NCI-H2196 treated with DMSO at 0.1 percent for 48 hours (cell line): ENCODE results near the gene NRP2.

Source experiments
- DNase-seq: peaks from one replicate; lab custom pipeline; 2025; ENCODE audit not compliant: unreplicated experiment; lab: John Stamatoyannopoulos, UW

The NRP2 gene

DNA sequence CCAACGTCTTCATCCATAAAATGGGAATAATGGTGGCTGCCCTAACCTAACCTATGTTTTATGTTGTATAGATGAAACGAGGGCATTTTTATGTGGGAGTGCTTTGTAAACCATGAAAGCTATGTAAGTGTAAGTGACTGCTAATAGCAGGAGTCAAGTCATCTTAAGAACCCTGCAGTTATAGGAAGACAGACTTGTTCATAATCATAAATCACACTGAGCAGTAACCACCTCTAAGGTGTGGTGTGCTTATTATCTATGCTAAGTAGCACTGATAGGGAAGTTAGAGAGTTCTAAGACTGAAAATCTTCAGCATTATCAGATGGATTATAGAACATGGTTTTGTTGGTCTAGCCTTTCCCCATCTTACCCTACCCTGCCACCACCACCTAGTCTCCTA lies 24.2 kb upstream of the NRP2 start:
- no peak for DNase-seq

DNA sequence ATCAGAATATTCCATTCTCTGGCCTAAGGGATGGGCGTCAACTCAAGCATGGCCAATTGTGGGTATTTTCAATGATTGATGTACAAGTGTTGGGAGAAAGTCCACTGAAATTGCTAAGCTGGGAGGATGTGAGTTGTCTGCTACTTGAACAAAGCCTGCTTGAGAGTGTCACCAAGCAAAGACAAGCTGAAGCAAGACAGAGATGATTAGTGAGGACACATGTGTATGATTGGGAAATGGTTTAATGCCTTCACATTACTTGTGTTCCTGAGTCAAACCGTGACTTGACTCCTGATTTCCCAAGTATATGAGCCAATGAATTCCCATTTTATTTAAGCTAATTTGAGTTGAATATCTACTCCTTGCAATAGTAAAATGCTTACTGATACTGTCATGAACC lies 23.7 kb upstream of the NRP2 start:
- DNase-seq = no peak

DNA sequence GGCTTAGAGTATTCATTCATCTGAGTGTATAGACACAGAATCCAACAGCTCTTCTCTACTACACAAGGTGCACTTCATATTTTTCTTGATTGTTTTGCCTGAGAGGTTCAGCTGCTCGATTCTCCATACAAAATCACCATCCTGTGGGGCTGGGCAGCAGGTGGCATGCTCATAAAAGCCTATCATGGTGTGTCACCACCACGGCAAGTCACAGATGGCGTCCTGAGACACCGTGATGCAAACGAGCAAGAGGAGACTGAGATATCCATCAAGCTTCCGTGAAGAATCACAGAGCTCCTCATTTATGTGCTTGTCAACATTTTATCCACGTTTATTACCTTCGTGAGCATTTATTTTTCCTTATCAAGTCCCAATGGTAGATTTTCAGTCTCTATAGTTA lies 22.4 kb upstream of the NRP2 start:
- DNase-seq = no peak

DNA sequence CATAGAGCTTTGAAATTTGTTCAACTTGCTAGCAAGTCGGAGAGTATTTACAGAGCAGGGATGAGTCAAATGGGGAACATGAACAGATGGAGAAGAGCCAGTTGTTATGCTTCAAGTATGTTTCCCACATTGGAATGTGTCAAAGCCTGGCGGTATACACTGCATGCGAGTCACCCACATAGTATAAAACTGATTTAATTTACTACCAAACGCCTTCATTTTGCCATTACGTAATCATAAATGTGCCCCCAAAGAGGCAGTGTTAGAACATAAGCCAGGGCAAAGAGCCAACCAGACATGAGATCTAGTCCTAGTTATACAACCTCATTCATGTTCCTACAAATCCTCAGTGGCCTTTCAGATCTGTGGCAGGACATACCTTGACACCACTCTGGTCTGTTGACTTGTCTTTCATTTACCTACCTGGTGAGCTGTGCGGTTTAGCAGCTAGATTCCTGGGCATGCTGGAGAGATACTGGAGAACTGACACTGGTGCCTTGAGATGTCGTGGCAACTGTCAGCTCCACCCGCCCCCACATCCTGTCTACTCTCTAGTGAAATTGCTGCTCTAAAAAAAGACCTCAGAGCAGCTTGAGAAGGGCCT lies 21.7 kb upstream of the NRP2 start:
- DNase-seq = no peak

DNA sequence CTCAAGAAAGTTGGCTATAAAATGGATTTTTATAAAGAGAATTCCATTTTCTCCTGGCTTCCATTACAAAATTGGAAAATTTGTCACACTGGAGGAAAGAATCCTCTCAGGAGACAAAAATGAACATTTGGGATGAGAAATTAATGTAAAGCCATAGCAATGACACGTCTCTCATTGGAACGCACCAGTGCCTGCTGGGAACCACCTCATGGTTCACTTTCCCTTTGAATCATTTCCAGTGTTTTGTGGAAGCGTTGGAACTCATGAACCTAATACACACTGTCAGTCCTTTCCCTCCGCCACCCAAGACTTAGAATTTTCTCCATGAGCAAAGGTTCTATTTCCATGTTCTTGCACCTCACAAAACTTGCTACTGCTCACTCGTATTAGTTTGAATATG lies 21.0 kb upstream of the NRP2 start:
- DNase-seq = no peak

DNA sequence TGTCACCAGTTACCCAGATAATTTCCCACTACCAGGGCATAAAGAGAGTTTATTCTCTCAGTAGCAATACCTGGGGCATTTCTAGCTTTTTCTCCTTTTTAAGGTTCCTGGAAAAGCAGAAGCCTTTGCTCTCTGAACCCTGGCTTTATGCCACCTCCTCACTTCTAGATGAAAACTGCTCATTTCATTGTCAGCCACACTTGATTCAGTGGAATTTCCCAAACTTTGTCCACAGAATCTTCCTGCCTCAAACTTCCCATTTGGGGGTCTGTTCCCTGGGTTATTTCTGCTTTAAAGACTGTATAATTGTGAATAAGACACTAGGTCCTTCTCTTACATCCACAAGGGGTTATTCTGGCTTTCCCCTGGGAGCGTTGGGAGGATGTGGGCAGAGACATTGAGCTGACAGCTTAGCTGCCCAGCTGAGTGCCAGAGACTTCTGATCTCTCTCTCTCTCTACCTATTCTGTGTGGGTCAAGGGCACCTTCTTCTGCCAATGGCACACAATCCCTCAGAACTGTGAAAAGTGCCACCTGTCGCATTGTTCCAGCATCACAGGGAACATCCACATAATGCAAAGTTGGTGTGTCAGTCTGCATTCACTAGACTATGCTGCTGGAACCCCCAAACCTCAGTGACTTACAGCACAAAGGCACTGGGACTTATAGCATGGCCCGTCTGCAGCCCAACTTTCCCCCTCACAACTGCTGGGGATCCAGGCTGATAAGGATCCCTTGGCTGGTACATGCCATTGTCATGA lies 19.9 kb upstream of the NRP2 start:
- DNase-seq = no peak

DNA sequence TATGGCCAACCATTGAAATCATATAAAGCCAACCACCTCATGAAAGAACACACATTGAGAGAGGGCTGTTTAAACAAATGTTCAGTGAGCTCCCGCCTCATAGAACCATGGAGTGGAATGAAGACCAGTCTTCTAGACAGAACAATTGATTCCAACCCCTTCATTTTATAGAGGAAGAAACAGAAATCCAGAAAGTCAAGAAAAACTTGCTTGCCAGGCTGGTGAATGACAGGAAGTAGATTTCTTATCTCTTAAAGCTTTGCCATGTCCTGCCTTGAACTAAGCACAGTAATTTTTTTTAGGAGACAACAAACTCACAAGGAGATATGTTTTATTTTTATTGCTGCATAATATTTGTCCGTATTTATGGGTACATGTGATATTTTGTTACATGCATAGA lies 16.5 kb upstream of the NRP2 start:
- no peak for DNase-seq

DNA sequence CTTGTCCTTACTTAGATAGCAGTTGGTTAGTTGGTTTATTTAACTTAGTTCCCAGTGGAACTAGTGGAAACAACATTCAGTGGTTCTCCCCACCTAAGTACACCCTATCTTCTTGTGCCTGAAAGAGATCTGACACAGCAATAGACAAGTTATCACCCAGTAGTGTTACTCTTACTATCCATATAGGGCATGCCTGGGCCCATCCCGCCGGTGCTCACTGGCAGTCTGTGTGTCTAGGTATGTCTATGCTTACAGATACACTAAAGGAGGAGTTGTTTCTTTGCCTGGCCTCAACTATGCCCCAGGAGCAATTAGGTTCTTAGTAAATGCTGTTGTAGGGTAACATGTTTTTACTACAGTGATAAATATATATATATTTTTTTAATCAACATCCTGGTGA lies 12.0 kb upstream of the NRP2 start:
- no peak for DNase-seq

DNA sequence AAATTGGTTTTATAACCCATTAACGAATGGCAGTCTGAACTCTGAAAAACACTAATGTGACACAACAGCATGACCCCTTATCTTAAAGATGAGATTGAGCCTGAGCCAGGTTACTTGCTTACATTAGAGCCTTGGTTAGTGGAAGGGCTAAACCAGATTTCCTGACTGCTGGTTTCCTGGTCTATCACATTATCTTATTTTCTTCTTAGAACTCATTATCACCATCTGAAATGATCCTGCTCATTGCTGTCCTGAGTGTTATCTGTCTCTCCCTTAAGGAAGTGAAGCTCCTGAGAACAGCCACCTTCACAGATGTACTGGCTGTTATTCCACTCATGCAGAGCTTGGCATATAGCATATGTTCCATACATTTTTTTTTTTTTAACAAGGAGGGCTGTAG lies 9.0 kb upstream of the NRP2 start:
- DNase-seq = no peak

DNA sequence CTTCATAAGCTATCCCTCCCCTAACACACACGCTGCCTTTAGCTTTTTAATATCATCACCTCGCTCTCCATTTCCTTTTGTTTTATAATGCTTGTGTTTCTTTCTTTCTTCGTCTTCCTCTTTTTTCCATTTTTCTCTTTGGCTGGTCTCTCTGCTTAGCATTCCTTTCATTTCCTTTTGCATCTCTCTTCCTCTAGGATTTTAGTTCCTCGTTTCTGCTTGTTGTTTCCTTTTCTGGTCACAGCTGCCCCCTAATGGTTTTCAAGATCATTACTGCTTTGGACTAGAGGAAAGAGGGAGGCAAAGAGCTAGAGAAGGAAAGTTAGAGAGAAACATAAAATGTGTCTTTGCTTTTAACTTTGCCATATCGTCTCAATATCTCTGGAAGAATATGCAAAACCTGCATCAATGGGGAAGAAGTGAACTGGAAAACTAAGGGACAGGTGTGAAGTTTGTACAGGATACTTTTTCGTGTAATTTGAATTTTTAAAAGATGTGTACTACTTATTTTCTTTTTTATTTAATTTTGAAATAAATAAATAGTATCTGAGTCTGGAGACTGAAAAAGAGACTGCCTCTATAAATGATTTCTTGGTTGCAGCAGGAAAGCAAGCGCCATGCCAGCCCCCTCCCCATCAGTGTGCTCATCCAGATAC lies 6.3 kb upstream of the NRP2 start:
- peak; percentile 2 for DNase-seq

DNA sequence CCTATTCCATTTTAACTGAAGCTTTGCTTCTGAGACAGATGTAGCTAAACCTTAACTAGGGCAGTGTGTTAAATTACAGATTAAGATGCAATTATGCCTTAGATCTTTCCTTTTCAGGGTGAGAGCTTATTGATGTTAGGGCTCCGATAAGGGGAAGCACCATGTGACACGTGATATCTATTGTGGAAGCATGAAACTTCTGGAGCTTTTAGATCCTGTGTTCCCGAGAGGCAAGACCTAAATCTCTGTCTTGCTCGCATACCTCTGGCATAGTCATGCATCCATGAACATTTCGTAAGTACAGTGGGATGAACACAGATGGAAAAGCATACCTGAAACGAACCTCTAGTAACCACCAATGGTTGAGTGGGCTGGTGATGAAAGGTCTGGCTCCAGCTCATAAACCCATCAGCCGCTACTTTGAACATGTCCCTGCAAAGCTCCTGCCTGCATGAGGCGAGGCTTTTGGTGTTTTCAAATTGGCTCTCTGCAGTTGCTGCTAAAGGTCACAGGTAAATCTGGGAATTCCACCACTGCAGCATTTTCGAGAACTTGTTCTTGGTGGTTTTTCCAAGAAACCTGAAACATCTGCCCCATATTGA lies 3.7 kb upstream of the NRP2 start:
- no peak for DNase-seq

DNA sequence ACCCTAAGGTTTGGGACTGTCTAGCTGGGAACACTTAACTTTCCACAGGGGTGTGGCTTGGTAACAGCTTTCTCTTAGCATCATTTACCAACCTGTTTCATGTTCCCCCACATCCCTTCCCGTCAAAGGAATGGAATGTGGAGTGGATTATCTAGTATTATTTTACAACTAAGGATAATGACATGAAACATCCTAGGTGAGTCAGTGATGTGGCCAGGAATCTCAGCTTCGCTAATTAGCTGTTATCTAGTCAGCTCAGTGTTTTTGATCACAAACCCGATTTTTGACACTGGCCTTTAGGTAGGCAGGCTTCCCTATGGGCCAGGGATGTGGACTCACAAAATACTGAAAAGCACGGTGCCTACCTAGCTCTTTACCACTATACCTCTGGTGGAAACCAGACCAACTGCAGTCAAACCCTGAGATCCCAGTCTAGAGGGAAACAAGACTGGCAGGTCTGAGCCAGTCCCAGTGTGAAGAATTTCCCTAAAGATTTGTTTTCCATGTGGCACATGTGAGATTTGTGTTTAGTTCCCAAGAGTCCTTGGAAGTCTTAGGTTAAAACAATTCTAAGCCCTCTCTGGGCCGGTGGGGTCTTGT lies 2.8 kb upstream of the NRP2 start:
- DNase-seq = no peak

DNA sequence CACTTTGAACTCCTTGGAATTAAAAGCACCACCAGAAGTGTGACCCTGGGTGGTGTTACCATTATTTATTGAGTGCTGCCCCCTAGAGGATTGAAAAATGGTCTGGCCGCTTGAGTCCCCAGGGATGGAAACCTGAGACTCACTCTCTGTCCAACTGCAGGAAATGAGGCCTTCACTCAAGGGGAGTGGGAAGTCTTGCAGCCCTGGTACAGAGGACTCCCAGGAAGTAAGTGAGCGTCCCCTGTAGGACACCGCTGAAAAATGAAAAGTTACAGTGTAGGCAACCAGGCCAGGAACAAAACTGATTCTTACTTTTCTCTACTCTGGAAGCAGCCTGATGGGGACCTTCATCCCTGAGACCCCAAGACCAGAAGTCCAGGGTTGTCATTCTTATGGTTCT lies 2.2 kb upstream of the NRP2 start:
- no peak for DNase-seq

DNA sequence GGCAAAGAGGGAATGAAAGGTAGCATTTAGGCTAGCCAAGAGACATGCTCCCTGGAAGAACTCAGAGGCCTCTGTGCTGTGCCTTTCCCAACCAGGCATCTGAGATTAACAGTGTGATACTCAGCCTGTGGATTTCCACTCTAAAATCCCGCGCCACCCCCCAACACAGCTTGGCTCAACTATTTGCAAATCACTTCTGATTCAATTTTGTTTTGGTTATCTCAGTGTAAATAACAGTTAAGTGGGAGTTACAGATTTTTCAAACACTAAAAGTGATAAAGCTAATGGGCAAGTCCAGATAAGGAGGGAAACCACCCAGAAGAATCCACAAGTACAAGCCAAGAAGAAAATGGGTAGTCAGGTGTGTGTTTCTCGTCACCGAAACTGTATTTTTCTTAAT lies 1.4 kb upstream of the NRP2 start:
- no peak for DNase-seq

DNA sequence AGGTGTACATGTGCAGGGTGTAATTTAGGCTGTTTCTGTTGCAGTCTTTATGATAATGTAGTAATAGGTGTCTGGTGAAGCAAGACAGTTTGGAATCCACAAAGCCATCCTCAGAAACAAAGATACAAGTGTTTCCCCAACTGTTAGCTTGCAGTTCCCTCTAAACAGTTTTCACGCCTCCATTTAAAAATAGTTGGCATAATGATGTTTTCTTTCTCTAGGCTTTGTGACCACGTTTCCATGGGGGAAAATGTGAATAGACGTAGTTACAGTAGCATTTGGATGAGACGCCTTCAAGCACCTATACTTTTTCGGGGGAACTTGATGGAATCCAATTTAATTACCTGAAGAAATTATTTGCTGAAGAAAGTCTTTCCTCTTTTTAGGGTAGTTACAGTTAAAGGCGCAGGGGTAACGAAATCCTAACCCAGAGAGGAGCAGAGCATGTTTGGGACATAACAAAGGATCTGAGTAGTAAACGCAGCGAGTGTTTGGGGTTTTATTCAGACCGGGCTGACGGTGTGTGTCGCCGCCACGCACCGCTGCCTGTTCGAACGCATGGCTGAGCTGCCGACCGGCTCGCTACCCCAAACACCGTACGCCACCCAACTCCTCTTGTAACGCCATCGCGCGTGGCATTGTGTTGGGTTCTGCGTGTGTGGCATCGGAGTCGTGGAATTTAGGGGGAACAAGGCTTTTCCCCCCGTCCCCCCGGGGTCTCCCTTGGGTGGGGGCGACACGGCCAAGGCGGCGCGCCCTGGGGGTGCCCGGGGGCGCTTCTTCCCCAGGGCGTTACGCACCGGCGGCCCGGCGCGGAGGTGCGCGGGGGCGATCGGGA lies 681 bp upstream of the NRP2 start:
- no peak for DNase-seq

DNA sequence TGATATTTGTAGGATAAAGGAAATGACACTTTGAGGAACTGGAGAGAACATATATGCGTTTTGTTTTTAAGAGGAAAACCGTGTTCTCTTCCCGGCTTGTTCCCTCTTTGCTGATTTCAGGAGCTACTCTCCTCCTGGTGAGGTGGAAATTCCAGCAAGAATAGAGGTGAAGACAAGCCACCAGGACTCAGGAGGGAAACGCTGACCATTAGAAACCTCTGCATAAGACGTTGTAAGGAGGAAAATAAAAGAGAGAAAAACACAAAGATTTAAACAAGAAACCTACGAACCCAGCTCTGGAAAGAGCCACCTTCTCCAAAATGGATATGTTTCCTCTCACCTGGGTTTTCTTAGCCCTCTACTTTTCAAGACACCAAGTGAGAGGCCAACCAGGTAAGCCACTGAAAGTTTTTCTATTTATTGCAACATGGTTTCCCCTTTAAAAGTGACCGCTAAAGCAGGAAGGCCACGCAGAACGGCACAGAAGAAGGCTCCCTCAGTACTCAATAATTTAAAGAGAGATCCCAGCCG lies 735 bp downstream of the NRP2 start:
- no peak for DNase-seq

DNA sequence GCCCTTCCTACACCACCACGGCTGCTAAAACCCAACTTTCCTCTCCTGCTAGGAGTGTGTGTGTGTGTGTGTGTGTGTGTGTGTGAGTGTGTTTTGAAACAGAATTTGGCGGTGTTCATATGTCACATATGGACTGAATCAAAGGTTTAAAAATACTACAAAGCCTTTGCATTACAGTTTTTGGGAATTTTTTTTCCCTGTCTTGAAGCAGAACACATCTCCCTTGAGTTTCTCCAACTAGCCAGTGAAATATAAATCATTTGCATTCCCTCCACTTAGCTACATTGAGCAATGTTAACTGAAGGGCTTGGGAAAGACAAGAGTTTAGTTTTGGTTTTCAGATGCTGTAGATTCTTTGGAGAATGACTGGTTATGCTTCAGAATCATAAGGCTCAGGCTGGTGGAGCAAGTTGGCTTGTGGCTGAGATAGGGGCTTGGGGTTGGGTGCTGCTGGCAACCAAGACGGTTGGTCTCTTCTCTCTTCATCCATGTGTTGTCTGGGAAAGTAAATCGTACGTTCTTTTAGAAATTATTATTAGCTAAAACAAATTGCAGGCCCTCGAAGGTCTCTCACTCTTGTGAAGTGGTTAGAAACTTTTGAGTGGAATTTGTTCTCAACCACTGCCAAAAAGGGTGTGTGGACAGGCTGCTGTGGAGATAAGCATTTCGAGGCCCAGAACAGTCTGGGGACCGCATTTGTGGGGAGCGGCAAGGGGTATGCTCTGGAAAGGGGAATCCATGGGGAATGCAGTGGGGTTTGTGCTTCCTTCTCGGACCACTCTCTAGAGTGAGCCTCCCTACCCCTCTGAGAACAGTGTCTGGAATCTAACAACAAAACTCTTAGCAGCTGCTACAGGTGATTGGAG lies 1.4 kb downstream of the NRP2 start:
- no peak for DNase-seq

DNA sequence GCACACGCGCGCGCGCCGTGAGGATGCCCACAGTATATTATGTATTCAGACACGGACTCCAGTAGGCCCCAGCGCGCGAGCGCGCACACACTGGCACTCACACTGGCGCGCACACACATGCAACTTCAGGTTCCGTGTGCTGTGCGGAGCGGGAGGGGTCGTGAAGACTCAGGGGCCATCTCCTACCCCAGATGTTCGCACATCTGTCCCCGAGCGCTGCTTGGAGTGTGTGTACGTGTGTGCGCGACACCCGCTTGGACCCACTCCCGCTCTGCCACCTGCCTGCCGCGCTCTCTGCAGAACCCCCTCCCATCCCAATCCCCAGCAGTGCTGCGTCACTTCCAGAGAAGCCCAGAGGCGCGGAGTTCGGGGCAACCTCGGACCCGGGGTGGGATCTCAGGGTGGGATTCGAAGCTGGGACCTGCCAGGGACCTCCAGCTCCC lies 2.6 kb downstream of the NRP2 start:
- no peak for DNase-seq

DNA sequence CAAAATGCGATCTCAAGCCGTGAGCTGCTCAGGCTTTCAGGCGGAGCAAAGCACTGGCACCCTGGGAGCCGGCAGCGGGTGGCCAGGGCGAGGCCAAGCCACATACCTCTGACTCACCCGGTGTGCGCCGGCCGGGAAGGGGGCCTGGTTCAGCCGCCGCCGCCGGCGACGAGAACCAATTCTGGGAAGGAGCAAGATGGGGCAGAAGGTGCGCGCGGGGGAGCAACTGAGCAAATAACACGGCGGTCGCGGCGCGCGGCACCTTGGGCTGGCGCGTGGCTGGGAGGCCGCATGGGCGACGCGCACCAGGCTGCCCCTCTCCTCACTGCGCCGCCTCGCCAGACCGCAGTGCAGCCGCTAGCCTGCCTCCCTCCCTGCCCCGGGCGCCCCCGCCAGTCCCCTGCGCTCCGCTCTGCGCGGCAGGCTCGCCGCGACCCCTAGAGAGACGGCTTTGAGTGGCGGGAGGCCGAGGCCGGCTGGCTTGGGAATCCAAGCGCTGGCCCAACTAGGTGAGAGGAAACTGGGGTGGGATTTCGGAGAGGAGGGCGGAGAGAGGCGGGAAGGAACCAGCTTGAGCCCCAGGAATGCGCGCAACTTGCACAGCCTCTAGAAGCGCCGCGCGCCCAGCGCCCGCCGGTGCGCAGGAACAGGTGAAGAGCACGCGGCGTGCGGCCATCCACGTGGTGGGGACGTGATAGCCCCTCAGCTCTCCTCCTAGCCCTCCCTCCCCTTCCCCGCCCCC lies 3.2 kb downstream of the NRP2 start:
- DNase-seq = no peak
